AG10803 (cell line): Measurements from ENCODE around the gene VPS39.
A peak's percentile ranks its signal among the peaks of the same experiment; 100 is the strongest.

Experiments used
- DNase-seq: peaks from one replicate; pipeline ENCODE4 v3.0.0; 2010; ENCODE audit warnings: low read depth
- H3K4me3 ChIP-seq: 2 replicates; pipeline ENCODE4 v1.5.1; 2011; ENCODE audit warnings: mild to moderate bottlenecking, low read length, control low read depth
- TF ChIP-seq, protein P1 (sequence below): conservative IDR thresholded peaks from 2 replicates; pipeline ENCODE4 v1.5.1; 2011; ENCODE audit warnings: mild to moderate bottlenecking, low read length, control low read depth, inconsistent platforms

VPS39 gene

DNA sequence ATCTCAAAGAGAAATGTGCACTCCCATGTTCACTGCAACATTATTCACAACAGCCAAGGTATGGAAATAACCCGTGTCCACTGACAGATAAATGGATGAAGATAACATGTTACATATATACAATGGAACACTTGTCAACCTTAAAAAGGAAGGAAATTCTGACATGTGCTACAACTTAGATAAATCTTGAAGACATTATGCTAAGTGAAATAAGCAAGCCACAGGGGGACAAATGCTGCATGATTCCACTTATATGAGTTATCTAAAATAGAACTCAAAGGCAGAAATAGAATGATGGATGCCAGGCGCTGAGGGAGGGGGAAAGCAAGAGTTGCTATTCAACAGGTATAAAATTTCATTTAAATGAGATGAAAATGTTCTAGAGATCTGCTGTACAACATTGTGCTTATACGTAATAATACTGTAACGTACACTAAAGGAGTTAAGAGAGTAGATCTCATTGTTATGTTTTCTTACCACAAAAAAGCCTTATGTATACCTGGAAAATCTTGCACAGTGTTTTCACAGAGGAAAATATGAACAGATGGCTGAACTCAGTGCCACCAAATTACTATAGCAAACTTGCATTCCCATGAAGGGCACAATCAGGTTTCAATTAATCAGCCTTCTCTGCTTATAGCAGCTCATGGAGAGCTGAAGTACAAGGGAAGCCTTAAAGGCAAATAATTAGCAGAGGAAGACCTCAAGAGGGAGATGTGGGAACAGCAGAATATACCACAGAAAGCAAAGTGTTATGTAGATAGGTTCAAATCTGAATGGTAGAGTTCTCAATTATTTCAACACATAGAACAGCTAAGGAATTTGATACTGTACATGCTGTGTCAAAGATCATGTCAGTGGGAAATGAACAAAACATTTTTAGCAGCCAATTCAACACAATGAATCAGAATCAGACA lies 8.1 kb upstream of the VPS39 start:
- no peak for DNase-seq
- no peak overlapping the region for H3K4me3 ChIP-seq
- TF ChIP-seq, protein P1, sequence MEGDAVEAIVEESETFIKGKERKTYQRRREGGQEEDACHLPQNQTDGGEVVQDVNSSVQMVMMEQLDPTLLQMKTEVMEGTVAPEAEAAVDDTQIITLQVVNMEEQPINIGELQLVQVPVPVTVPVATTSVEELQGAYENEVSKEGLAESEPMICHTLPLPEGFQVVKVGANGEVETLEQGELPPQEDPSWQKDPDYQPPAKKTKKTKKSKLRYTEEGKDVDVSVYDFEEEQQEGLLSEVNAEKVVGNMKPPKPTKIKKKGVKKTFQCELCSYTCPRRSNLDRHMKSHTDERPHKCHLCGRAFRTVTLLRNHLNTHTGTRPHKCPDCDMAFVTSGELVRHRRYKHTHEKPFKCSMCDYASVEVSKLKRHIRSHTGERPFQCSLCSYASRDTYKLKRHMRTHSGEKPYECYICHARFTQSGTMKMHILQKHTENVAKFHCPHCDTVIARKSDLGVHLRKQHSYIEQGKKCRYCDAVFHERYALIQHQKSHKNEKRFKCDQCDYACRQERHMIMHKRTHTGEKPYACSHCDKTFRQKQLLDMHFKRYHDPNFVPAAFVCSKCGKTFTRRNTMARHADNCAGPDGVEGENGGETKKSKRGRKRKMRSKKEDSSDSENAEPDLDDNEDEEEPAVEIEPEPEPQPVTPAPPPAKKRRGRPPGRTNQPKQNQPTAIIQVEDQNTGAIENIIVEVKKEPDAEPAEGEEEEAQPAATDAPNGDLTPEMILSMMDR, result 0 out of 2 replicates have a peak, but pooled peaks have one; percentile 9

- no peak for DNase-seq
- no peak overlapping the region for H3K4me3 ChIP-seq
- TF ChIP-seq, protein P1, result no peak
Observed at GRCh38 chr15:42214600-42214999, 6.5 kb upstream of the VPS39 start.

DNA sequence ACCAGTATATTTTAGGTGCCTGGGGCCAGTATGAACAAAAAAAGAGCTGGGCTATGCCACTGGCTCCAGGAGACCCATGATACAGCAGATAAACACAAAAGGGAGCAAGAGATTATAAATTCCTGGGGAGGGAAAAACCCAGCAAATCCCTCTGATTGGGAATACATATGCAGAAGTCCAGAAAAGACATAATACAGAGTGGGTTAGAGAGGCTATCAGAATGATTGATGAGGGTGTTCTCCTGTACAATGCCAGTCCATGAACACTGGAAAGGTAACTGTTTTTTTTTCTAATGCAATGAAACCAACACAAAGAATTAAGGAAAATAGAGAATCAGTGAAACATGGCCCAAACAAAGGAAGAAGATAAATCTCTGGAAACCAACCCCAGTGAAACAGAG lies 5.4 kb upstream of the VPS39 start:
- TF ChIP-seq, protein P1, result no peak
- H3K4me3 ChIP-seq, result no peak overlapping the region
- DNase-seq, result no peak

DNA sequence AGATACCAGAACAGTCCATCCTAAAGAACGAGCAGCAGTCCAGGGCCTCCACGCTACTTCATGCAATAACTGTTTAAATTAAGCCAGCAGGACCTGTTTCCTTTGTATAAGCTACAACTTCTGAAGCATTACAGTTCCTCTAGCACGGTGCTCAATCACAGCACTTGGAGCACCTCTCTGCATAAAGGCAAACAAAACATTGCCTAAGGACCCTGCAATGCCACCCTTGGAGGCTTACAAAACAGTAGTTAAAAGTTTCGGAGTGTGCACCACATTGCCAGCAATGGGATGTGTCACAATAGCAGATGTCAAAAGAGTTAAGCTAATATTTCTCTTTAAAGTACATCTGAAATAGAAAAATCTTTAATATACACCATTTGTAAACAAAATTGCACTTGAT lies 2.6 kb upstream of the VPS39 start:
- no peak for DNase-seq
- no peak overlapping the region for H3K4me3 ChIP-seq
- TF ChIP-seq, protein P1, result no peak

DNA sequence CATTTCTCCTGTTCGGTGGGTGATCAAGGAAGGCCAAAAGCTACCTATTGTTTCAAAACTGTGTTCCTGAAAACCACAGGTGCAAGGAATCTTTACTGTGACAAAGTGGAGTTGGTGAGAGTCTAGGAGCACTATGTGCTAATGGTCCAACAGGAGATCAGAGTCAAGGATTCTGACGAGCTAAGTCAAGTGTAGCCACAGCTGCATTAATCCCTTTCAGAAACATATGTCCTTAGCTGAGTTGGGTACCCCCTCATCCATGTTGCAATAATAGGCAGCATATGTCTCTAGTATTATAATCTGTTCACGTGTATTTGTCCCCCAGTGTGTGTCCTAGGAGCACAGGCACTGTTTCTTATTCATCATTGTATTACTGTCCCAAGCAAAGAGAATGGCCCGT lies 1.7 kb downstream of the VPS39 start:
- TF ChIP-seq, protein P1, result no peak
- no peak for DNase-seq
- no peak overlapping the region for H3K4me3 ChIP-seq

DNA sequence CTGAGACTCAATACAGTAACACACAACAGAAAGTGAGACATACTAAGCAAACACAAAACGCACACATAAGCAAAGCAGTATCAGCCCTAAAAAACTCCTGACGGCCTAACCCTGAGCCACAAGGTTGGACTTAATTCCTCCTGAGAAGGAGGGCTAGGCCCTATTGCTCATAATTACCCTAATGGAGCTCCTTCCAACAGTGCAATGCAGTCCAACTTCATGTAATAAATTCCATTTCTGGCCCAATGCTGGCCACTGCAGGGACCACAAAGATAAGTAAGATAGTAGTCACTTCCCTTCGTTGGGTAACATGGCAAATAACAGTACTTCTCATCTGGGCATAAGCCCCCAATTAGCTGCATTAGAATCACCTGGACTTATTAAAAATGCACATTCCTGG lies 4.2 kb downstream of the VPS39 start:
- H3K4me3 ChIP-seq, result no peak overlapping the region
- DNase-seq, result peak; percentile 39
- TF ChIP-seq, protein P1, result no peak

DNA sequence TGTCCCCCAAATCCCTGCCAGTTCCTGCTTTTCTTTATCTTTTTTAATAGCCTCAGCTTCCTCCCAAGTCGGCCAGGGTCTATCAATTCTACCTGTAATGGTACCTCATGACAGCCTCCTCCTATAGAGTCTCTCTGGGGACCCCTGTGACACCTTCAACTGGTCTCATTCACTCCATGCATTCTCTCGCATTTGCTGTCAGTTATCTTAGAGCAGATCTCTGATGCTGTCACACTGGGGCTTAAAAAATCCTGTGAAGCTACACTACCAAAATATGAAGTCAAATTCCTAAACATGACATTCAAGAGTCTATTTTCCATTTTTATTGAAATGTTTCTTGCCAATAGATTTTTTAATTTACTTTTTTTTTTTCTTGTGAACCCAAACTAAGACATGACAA lies 5.5 kb downstream of the VPS39 start:
- TF ChIP-seq, protein P1, result no peak
- no peak overlapping the region for H3K4me3 ChIP-seq
- DNase-seq, result no peak
